ENCODE results near the gene TP53.

The TP53 gene

DNA sequence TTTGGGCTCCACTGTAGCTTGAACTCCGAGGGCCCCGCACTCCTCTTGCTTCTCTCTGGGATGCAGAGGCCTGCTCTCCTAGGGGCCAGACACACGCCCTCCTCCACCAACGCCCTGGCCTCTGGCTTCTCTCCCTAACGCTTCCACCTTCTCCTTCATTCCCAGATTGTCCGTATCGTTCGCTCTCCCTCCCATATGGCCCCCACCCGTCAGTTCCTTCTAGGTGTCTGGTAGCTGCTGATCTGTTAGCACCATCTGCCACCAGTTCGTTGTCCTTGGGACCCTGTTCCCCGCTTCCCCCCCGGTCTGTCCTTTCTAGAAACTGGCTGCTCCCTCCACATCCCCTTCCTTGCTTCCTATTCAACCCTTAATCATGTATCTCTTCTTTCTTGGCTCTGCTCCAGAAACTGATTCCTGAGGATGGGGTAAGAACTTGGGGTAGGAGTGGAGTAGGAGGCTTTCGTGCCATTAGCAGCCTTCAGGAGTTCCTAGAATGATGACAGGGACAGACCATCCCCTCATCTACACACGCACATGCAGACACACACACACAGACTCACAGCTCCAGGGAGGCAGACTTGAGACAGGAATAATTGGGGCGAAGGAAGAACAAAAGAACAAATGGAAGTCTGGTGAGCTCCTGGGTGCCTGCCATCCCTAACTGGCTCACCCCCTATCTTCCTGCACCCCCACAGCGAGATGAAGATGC, 32.3 kb downstream of the TP53 start:
- peak overlapping the region; percentile 6 to 91 (median 40) for H3K4me3 Mint-ChIP-seq
- no peaks in the 10 kb centered on the region for H3K9me3 Mint-ChIP-seq
- H3K4me1 Mint-ChIP-seq, result peaks cover 50% of the 10 kb centered on the region
- peak overlapping the region; percentile 40 to 75 (median 53) for H3K27ac Mint-ChIP-seq
- H3K36me3 Mint-ChIP-seq (ENCODE audit: low read depth), result peaks cover 13% of the 10 kb centered on the region
- TF ChIP-seq, protein P1, sequence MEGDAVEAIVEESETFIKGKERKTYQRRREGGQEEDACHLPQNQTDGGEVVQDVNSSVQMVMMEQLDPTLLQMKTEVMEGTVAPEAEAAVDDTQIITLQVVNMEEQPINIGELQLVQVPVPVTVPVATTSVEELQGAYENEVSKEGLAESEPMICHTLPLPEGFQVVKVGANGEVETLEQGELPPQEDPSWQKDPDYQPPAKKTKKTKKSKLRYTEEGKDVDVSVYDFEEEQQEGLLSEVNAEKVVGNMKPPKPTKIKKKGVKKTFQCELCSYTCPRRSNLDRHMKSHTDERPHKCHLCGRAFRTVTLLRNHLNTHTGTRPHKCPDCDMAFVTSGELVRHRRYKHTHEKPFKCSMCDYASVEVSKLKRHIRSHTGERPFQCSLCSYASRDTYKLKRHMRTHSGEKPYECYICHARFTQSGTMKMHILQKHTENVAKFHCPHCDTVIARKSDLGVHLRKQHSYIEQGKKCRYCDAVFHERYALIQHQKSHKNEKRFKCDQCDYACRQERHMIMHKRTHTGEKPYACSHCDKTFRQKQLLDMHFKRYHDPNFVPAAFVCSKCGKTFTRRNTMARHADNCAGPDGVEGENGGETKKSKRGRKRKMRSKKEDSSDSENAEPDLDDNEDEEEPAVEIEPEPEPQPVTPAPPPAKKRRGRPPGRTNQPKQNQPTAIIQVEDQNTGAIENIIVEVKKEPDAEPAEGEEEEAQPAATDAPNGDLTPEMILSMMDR (IDR thresholded peaks at IDR 0.05; ENCODE audit: unreplicated experiment in 3 of 3), result no peak
- peaks cover 28% of the 10 kb centered on the region for H3K27me3 Mint-ChIP-seq (ENCODE audit: low read depth)

GRCh38 chr17:7652388-7653356, 34.6 kb downstream of the TP53 start:
- TF ChIP-seq, protein P1 (IDR thresholded peaks at IDR 0.05; ENCODE audit: unreplicated experiment in 3 of 3), result no peak
- Mint-ChIP-seq H3K36me3 (ENCODE audit: low read depth) (peaks cover 9% of the 10 kb centered on the region), H3K4me1 (peaks cover 49% of the 10 kb centered on the region), H3K9me3 (no peaks in the 10 kb centered on the region), H3K4me3 (peak overlapping the region; percentile 87 to 91 (median 91)), H3K27ac (peak overlapping the region; percentile 47 to 73 (median 61)), H3K27me3 (ENCODE audit: low read depth) (peaks cover 35% of the 10 kb centered on the region)

- TF ChIP-seq, protein P1 (IDR thresholded peaks at IDR 0.05; ENCODE audit: unreplicated experiment in 3 of 3), result peak in 1 of 3 experiments; percentile 12
- Mint-ChIP-seq H3K9me3 (no peaks in the 10 kb centered on the region), H3K4me1 (peaks cover 41% of the 10 kb centered on the region), H3K4me3 (peak overlapping the region; percentile 87 to 91 (median 91)), H3K27ac (peak overlapping the region; percentile 60 to 79 (median 61)), H3K27me3 (ENCODE audit: low read depth) (peaks cover 35% of the 10 kb centered on the region), H3K36me3 (ENCODE audit: low read depth) (peaks cover 9% of the 10 kb centered on the region)
These were observed 35.5 kb downstream of the TP53 start for GRCh38 chr17:7651665-7652387.

DNA sequence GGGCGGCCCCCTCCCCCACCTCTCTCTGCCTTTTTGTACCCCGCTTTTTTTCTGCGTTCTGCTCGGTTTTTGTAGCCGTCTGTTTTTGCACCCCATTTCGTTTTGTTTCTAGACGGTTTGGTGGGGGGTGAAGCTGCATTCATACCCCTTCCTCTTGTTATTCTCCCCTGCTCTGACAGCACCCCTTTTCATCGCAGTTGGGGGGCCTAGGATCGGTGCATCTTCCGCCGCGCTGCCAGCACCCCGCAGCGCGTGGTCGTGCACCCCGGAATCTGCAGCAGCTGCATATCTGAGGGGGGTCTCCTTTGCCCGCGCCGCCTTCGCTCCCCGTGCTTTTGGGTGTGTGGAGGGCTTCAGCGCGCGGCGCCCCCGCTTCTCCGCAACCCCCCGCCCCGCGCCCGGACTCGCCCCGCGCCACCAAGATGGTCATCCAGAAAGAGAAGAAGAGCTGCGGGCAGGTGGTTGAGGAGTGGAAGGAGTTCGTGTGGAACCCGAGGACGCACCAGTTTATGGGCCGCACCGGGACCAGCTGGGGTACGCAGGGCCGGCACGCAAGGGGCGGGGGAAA, 36.1 kb downstream of the TP53 start:
- Mint-ChIP-seq H3K36me3 (ENCODE audit: low read depth) (peaks cover 9% of the 10 kb centered on the region), H3K4me3 (peak overlapping the region; percentile 80 to 90 (median 87)), H3K27me3 (ENCODE audit: low read depth) (peaks cover 33% of the 10 kb centered on the region), H3K4me1 (peaks cover 37% of the 10 kb centered on the region), H3K9me3 (no peaks in the 10 kb centered on the region), H3K27ac (no peak overlapping the region)
- TF ChIP-seq, protein P1 (IDR thresholded peaks at IDR 0.05; ENCODE audit: unreplicated experiment in 3 of 3), result no peak

GRCh38 chr17:7650509-7651096, 36.7 kb downstream of the TP53 start, which contains the start of gene ATP1B2:
ATP1B2 (plus strand) TSS chr17:7650926; CDS start chr17:7651519, 593 bp downstream.
- TF ChIP-seq, protein P1 (IDR thresholded peaks at IDR 0.05; ENCODE audit: unreplicated experiment in 3 of 3), result no peak
- peaks cover 9% of the 10 kb centered on the region for H3K36me3 Mint-ChIP-seq (ENCODE audit: low read depth)
- H3K4me3 Mint-ChIP-seq, result peak within 1 kb of the TSS; percentile 87 to 91 (median 91)
- peaks cover 35% of the 10 kb centered on the region for H3K4me1 Mint-ChIP-seq
- peaks cover 31% of the 10 kb centered on the region for H3K27me3 Mint-ChIP-seq (ENCODE audit: low read depth)
- H3K27ac Mint-ChIP-seq, result peak within 1 kb of the TSS; percentile 64 to 77 (median 67)
- H3K9me3 Mint-ChIP-seq, result no peaks in the 10 kb centered on the region
